K562 (cell line): ENCODE data around the gene NLRP6.

Source experiments
- BRCA1 ChIP-seq, 2 experiments: fragments of 450-650 bp in 1 of 2; sonication (generic) in 1 of 2; formaldehyde crosslinking in 1 of 2; IDR thresholded peaks; 2 replicates each; pipeline versions ENCODE4 v1.5.0 to v1.6.1; 2017 to 2020; ENCODE audit warnings: mild to moderate bottlenecking in 1 of 2, missing genetic modification reagents in 1 of 2
- DPF2 ChIP-seq: fragments of 450-650 bp; IDR thresholded peaks from 2 replicates; pipeline ENCODE4 v1.6.1; 2016
- EP300 ChIP-seq: IDR thresholded peaks from 2 replicates; pipeline ENCODE4 v1.6.1; 2012; ENCODE audit warnings: low read length, improper control_type of control experiment
- FOSL1 ChIP-seq: fragments of 200-800 bp; sonication (Bioruptor generic); conservative IDR thresholded peaks from 2 replicates; pipeline ENCODE4 v1.6.1; 2016; ENCODE audit warnings: missing genetic modification characterization, missing compliant biosample characterization
- FOXP1 ChIP-seq: sonication (generic); formaldehyde crosslinking; IDR thresholded peaks from 2 replicates; pipeline ENCODE4 v1.8.0; 2022; ENCODE audit warnings: mild to moderate bottlenecking, missing genetic modification reagents
- KAT8 ChIP-seq: fragments of 450-650 bp; IDR thresholded peaks from 2 replicates; pipeline ENCODE4 v1.6.1; 2016; ENCODE audit warnings: low read depth, mild to moderate bottlenecking
- MYBL2 ChIP-seq, 2 experiments: fragments of 450-650 bp in 1 of 2; sonication (generic) in 1 of 2; formaldehyde crosslinking in 1 of 2; IDR thresholded peaks; 2 replicates each; pipeline versions ENCODE4 v1.6.1 to v1.8.1; 2017 to 2022; ENCODE audit warnings: borderline replicate concordance in 1 of 2, inconsistent platforms in 1 of 2, low read depth in 1 of 2, mild to moderate bottlenecking in 1 of 2, missing genetic modification reagents in 1 of 2, moderate library complexity in 1 of 2
- ZC3H11A ChIP-seq: IDR thresholded peaks from 2 replicates; pipeline ENCODE4 v1.6.1; 2012; ENCODE audit warnings: low read depth, low read length, improper control_type of control experiment
- ZNF23 ChIP-seq: fragments of 250-450 bp; sonication (Bioruptor Pico); IDR thresholded peaks from 2 replicates; pipeline ENCODE4 v1.4.0; 2020; ENCODE audit warnings: mild to moderate bottlenecking
- ZSCAN29 ChIP-seq: fragments of 450-650 bp; IDR thresholded peaks from 2 replicates; pipeline ENCODE4 v1.6.1; 2017
- TF ChIP-seq, protein P1 (sequence below): fragments of 450-650 bp; IDR thresholded peaks from 2 replicates; pipeline ENCODE4 v1.6.1; 2017; ENCODE audit warnings: antibody characterized with exemption

DNA sequence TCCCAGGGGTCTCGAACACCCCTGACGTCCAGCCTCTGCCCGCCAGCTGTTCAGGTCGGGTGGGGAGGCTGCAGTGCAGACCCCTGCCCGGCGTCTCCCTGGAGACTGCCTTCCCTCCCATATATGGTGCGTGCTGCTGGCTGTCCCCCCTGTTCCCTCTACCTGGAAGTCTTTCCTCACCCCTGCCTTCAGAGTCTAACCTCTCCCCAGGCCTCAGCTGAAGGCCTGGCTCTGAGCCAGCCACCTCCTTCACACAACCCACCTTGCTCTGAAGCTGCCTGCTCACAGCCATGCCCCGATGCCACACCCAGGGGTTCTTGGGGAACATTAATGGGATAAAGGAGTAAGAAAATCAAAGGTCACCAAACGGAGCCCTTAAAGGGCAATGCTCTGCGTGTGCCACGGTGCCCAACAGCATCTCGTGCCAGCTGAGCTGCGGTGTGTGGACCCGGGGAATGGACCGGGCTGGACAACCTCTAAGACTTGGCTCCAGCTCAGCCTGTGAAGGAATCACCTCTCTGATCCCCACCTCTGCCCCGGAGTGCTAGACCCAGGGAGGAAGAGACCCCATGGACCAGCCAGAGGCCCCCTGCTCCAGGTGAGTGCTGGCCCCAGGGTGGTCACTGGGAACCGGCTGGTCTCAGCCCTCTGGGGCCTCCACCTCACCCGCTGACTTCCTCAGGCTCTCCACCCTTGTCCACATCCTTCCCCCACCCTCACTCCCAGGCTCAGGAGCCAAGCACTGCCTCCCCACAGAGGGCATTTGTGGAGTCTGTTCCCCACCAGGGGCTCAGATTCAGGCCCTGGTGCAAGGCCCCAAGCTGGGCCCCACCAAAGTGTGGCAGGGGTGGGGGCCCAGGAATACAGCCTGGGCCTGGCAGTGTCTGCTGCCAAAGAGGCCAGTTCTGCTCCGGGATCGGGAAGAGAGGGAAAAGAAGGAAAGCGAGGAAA, at the start of gene NLRP6:
- TF ChIP-seq EP300 (no peak), MYBL2 (IDR thresholded peaks at IDR 0.05; ENCODE audit: low read depth) (no peak), MYBL2 (CRISPR knock-in tag; IDR thresholded peaks at IDR 0.05; ENCODE audit: borderline replicate concordance) (no peak), FOSL1 (no peak), BRCA1 (IDR thresholded peaks at IDR 0.05) (no peak), BRCA1 (CRISPR knock-in tag; IDR thresholded peaks at IDR 0.05) (no peak), ZNF23 (CRISPR knock-in tag) (no peak), ZC3H11A (no peak), KAT8 (no peak), FOXP1 (CRISPR knock-in tag) (no peak), DPF2 (no peak), ZSCAN29 (no peak)
- TF ChIP-seq, protein P1, sequence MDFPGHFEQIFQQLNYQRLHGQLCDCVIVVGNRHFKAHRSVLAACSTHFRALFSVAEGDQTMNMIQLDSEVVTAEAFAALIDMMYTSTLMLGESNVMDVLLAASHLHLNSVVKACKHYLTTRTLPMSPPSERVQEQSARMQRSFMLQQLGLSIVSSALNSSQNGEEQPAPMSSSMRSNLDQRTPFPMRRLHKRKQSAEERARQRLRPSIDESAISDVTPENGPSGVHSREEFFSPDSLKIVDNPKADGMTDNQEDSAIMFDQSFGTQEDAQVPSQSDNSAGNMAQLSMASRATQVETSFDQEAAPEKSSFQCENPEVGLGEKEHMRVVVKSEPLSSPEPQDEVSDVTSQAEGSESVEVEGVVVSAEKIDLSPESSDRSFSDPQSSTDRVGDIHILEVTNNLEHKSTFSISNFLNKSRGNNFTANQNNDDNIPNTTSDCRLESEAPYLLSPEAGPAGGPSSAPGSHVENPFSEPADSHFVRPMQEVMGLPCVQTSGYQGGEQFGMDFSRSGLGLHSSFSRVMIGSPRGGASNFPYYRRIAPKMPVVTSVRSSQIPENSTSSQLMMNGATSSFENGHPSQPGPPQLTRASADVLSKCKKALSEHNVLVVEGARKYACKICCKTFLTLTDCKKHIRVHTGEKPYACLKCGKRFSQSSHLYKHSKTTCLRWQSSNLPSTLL: no peak
